SHP77 treated with DMSO at 0.1 percent for 48 hours (cell line): Measurements from ENCODE around the gene CEP295NL.
A peak's percentile ranks its signal among the peaks of the same experiment; 100 is the strongest.

Experiments used
- DNase-seq: peaks from one replicate; lab custom pipeline; 2025; lab: John Stamatoyannopoulos, UW

Gene CEP295NL

GRCh38 chr17:78864117-78864516, 38.9 kb downstream of the CEP295NL start:
- no peak for DNase-seq

- DNase-seq = peak; percentile 36
Observed at GRCh38 chr17:78862073-78863023, 40.7 kb downstream of the CEP295NL start.

GRCh38 chr17:78861229-78861628, 41.8 kb downstream of the CEP295NL start:
- no peak for DNase-seq

- DNase-seq = no peak
Observed at GRCh38 chr17:78859051-78859450, 44.0 kb downstream of the CEP295NL start.

GRCh38 chr17:78857266-78857665, 45.7 kb downstream of the CEP295NL start:
- DNase-seq = no peak

GRCh38 chr17:78855561-78856165, 47.3 kb downstream of the CEP295NL start:
- no peak for DNase-seq

- no peak for DNase-seq
Observed at GRCh38 chr17:78854508-78854907, 48.5 kb downstream of the CEP295NL start.

- DNase-seq = no peak
Observed at GRCh38 chr17:78853926-78854394, 49.0 kb downstream of the CEP295NL start.

GRCh38 chr17:78852709-78853121, 50.3 kb downstream of the CEP295NL start:
- DNase-seq = no peak

- DNase-seq = no peak
Observed at GRCh38 chr17:78849026-78849425, 54.0 kb downstream of the CEP295NL start.

GRCh38 chr17:78847052-78847451, 55.9 kb downstream of the CEP295NL start:
- no peak for DNase-seq

GRCh38 chr17:78844301-78845005, 58.5 kb downstream of the CEP295NL start:
- DNase-seq = no peak

- peak; percentile 76 for DNase-seq
Observed at GRCh38 chr17:78842881-78843565, 60.0 kb downstream of the CEP295NL start.

- DNase-seq = peak; percentile 98
Observed at GRCh38 chr17:78840780-78841611, 62.0 kb downstream of the CEP295NL start, which contains the start of gene USP36. Gene USP36, minus strand, starts transcription at chr17:78840814. Its CDS starts 4,451 bp downstream, at chr17:78836363.
